Measurements from ENCODE around the gene ZNF599.
"Not testable (repeated sequence)": the region's sequence is repeated elsewhere in the genome, so short reads cannot be mapped to it uniquely, and the experiment has no call there.

Gene ZNF599

DNA sequence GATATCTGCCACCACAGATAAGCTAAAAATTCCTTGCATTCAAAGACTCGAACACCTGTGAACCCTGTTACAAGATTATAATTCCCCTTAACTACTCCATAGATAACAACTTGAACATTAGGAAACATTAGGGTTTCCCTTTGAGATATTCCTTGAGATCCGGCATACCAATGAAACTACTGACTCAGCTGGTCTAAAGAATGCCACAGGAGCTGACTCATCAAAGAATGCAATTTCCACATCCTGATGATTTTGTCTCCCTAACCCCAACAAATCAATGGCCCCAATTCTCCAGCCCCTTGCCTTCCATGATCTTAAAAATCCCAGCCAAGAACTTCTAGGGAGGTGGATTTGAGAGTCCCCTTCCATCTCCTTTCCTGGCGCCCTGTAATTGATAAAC, 35.6 kb upstream of the ZNF599 start:
- Histone ChIP-seq H3K4me3 (ENCODE audit: low read length, poor library complexity, severe bottlenecking) (no peak overlapping the region), H2AFZ (ENCODE audit: low read length) (no peak overlapping the region), H3K4me1 (ENCODE audit: insufficient read depth, low read length, poor library complexity, severe bottlenecking) (no peaks in the 10 kb centered on the region), H3F3A (ENCODE audit: low read depth) (no peaks in the 10 kb centered on the region), H3K36me3 (ENCODE audit: insufficient read depth, low read length) (no peaks in the 10 kb centered on the region), H3K9me2 (replicated peaks; ENCODE audit: low read depth, low read length) (no peaks in the 10 kb centered on the region), H3K9ac (ENCODE audit: low read depth, low read length, poor library complexity, severe bottlenecking) (no peak overlapping the region), H3K9me3 (ENCODE audit: insufficient read depth, low read depth, low read length) (peaks cover 2% of the 10 kb centered on the region; the same call in 1 of the 2 replicates), H3K4me2 (ENCODE audit: low read depth, low read length, poor library complexity, severe bottlenecking) (no peak overlapping the region), H3K79me2 (ENCODE audit: insufficient read depth, low read length) (no peaks in the 10 kb centered on the region), H3K27me3 (ENCODE audit: insufficient read depth, low read length, poor library complexity, severe bottlenecking) (no peaks in the 10 kb centered on the region), H4K20me1 (ENCODE audit: insufficient read depth, low read length, poor library complexity, severe bottlenecking) (no peaks in the 10 kb centered on the region)
- TF ChIP-seq, protein P1, sequence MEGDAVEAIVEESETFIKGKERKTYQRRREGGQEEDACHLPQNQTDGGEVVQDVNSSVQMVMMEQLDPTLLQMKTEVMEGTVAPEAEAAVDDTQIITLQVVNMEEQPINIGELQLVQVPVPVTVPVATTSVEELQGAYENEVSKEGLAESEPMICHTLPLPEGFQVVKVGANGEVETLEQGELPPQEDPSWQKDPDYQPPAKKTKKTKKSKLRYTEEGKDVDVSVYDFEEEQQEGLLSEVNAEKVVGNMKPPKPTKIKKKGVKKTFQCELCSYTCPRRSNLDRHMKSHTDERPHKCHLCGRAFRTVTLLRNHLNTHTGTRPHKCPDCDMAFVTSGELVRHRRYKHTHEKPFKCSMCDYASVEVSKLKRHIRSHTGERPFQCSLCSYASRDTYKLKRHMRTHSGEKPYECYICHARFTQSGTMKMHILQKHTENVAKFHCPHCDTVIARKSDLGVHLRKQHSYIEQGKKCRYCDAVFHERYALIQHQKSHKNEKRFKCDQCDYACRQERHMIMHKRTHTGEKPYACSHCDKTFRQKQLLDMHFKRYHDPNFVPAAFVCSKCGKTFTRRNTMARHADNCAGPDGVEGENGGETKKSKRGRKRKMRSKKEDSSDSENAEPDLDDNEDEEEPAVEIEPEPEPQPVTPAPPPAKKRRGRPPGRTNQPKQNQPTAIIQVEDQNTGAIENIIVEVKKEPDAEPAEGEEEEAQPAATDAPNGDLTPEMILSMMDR (conservative IDR thresholded peaks at IDR 0.05; ENCODE audit: low read length), result no peak
- no peak for TF ChIP-seq EZH2phosphoT487 (IDR thresholded peaks at IDR 0.05; ENCODE audit: borderline replicate concordance)

- Histone ChIP-seq H3K4me2 (ENCODE audit: low read depth, low read length, poor library complexity, severe bottlenecking) (no peak overlapping the region), H3K27me3 (ENCODE audit: insufficient read depth, low read length, poor library complexity, severe bottlenecking) (no peaks in the 10 kb centered on the region), H3K4me1 (ENCODE audit: insufficient read depth, low read length, poor library complexity, severe bottlenecking) (no peaks in the 10 kb centered on the region), H3K9me2 (replicated peaks; ENCODE audit: low read depth, low read length) (no peaks in the 10 kb centered on the region), H3F3A (ENCODE audit: low read depth) (no peaks in the 10 kb centered on the region), H2AFZ (ENCODE audit: low read length) (no peak overlapping the region), H3K9ac (ENCODE audit: low read depth, low read length, poor library complexity, severe bottlenecking) (no peak overlapping the region), H3K36me3 (ENCODE audit: insufficient read depth, low read length) (no peaks in the 10 kb centered on the region), H3K9me3 (ENCODE audit: insufficient read depth, low read depth, low read length) (peaks cover 2% of the 10 kb centered on the region; the same call in 1 of the 2 replicates), H3K79me2 (ENCODE audit: insufficient read depth, low read length) (no peaks in the 10 kb centered on the region), H3K4me3 (ENCODE audit: low read length, poor library complexity, severe bottlenecking) (no peak overlapping the region), H4K20me1 (ENCODE audit: insufficient read depth, low read length, poor library complexity, severe bottlenecking) (no peaks in the 10 kb centered on the region)
- TF ChIP-seq, protein P1 (conservative IDR thresholded peaks at IDR 0.05; ENCODE audit: low read length), result no peak
- TF ChIP-seq EZH2phosphoT487 (IDR thresholded peaks at IDR 0.05; ENCODE audit: borderline replicate concordance), result no peak
These were observed 34.2 kb upstream of the ZNF599 start for GRCh38 chr19:34806976-34807860.

GRCh38 chr19:34804115-34804514, 31.1 kb upstream of the ZNF599 start:
- Histone ChIP-seq H3F3A (ENCODE audit: low read depth) (no peaks in the 10 kb centered on the region), H4K20me1 (ENCODE audit: insufficient read depth, low read length, poor library complexity, severe bottlenecking) (no peaks in the 10 kb centered on the region), H3K4me1 (ENCODE audit: insufficient read depth, low read length, poor library complexity, severe bottlenecking) (no peaks in the 10 kb centered on the region), H3K9me3 (ENCODE audit: insufficient read depth, low read depth, low read length) (peaks cover 2% of the 10 kb centered on the region; the same call in 1 of the 2 replicates), H3K9me2 (replicated peaks; ENCODE audit: low read depth, low read length) (no peaks in the 10 kb centered on the region), H3K27me3 (ENCODE audit: insufficient read depth, low read length, poor library complexity, severe bottlenecking) (no peaks in the 10 kb centered on the region), H3K79me2 (ENCODE audit: insufficient read depth, low read length) (no peaks in the 10 kb centered on the region), H3K4me2 (ENCODE audit: low read depth, low read length, poor library complexity, severe bottlenecking) (no peak overlapping the region), H3K4me3 (ENCODE audit: low read length, poor library complexity, severe bottlenecking) (no peak overlapping the region), H3K9ac (ENCODE audit: low read depth, low read length, poor library complexity, severe bottlenecking) (no peak overlapping the region), H3K36me3 (ENCODE audit: insufficient read depth, low read length) (no peaks in the 10 kb centered on the region), H2AFZ (ENCODE audit: low read length) (no peak overlapping the region)
- TF ChIP-seq, protein P1 (conservative IDR thresholded peaks at IDR 0.05; ENCODE audit: low read length), result no peak
- no peak for TF ChIP-seq EZH2phosphoT487 (IDR thresholded peaks at IDR 0.05; ENCODE audit: borderline replicate concordance)

GRCh38 chr19:34796953-34797352, 23.9 kb upstream of the ZNF599 start:
- H3K79me2 ChIP-seq (ENCODE audit: insufficient read depth, low read length); H2AFZ ChIP-seq (ENCODE audit: low read length); H3K9me2 ChIP-seq (replicated peaks; ENCODE audit: low read depth, low read length); H3K4me3 ChIP-seq (ENCODE audit: low read length, poor library complexity, severe bottlenecking); H4K20me1 ChIP-seq (ENCODE audit: insufficient read depth, low read length, poor library complexity, severe bottlenecking); H3K9me3 ChIP-seq (ENCODE audit: insufficient read depth, low read depth, low read length); H3K27me3 ChIP-seq (ENCODE audit: insufficient read depth, low read length, poor library complexity, severe bottlenecking); H3K4me1 ChIP-seq (ENCODE audit: insufficient read depth, low read length, poor library complexity, severe bottlenecking); H3K36me3 ChIP-seq (ENCODE audit: insufficient read depth, low read length); H3K4me2 ChIP-seq (ENCODE audit: low read depth, low read length, poor library complexity, severe bottlenecking); H3F3A ChIP-seq (ENCODE audit: low read depth); H3K9ac ChIP-seq (ENCODE audit: low read depth, low read length, poor library complexity, severe bottlenecking): not testable (repeated sequence)

Data from Loucy (cell line).